Activated CD4-positive, alpha-beta T cell treated with anti-CD3 and anti-CD28 coated beads, Interleukin-2, amount 50 U/mL, for 4 hours (primary cell): ENCODE measurements around the gene C1orf115.
"Not testable (repeated sequence)": the region's sequence is repeated elsewhere in the genome, so short reads cannot be mapped to it uniquely, and the experiment has no call there.

ENCODE experiments used
- DNase-seq, 2 experiments: peaks; one replicate each; pipeline ENCODE4 v3.0.0-alpha.2; 2020

The C1orf115 gene

DNA sequence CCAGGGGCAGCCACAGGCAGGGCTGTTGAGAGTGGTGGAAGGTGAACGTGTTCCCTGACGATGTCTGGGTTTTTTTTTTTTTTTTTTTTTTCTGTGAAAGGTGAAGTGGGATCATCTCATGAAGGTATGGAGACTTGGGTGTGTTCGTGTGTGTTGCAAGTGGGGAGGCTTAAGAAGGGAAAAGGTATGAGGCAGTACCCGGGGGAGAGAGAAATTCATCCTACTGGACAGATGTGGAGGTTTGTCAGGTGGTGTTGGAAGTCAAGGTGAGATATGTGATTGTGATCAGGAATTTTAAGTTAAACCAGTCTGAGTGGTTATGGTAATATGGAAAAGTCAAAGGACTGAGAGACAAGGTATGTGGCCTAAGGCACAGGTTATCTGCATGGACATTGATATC, 5.3 kb downstream of the C1orf115 start:
- DNase-seq, result no peak

DNA sequence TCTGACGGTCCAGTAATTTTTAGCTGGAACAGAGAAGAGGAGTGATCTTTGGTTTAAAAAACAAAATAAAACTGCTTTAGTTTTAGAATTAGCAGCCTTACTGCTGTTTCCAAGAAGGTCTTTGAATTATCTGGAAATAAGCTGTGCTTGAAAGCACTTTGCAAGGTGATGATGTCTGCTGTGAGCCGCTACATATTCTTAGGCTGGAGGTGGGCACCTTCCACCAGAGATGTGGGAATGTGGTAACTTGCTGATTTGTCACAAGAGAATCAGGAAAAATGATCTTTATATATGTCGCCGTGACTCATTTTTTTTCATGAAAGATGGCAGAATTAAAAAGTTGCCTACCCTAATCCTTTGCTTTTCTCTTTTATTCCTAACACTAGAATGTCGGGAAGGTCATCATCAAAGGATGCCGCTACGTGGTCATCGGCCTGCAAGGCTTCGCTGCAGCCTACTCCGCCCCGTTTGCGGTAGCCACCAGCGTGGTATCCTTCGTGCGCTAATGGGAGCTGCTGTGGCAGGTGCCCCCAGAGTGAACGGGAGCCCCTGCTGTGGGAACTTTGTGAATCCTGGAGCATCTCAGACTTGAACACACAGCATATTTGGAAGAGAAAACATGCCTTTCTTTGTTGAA, 6.2 kb downstream of the C1orf115 start:
- DNase-seq, result no peak

DNA sequence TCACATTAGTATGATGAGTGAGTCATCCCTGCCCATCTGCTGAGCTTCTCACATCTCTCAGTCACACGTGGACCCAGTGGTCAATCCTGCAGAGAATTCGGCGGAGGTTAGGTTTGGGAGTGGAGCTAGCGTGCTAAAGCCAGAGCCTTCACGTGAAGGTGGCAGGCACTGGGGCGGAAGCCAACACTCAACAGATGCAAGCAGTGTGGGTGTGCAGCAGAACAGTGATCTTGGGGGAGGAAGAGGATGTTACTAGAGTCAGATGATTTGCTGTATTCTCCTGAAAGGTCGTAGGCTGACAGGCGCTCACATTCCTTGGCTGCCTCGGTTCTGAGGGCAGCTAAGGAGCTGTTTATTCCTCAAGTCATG, 6.7 kb downstream of the C1orf115 start:
- DNase-seq, result no peak

DNA sequence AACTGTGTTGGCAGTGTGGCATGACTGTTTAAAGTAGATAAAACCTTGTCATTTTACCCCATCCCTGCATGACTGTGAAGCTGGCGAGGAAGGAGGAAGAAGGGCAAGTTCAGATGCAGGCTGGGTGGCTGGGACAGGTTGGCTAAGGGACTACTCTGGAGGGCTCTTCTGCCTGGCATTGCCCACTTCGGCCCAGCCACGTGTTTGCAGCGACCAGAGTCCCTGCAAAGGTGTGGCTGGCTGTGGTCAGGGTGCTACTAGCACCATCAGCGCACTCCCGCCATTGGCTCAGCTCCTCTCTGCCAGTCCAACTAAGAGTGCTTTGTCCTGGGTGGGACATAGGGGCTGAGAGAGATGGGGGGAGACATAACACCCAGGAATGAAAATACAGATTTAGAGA, 7.2 kb downstream of the C1orf115 start:
- no peak for DNase-seq

DNA sequence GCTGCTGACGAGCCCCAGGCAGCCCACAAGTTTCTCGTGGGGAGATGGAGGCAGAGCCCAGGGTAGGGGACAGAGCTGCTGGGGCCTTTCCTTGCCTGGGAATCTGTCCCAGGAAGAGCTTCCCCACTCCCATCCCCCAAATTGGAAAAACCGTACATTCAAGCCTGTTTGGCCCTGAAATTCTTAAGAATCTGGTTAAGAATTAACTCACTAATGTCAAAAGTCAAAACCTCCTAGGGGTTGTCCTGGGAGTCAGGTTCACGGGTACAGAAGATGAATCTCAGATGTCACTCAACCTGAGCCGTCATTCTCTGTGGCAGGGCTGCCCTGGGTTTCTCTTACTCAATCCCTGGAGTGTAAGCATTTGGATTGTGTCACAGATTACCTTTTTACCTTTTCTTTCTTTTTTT, 8.4 kb downstream of the C1orf115 start:
- DNase-seq, result no peak

DNA sequence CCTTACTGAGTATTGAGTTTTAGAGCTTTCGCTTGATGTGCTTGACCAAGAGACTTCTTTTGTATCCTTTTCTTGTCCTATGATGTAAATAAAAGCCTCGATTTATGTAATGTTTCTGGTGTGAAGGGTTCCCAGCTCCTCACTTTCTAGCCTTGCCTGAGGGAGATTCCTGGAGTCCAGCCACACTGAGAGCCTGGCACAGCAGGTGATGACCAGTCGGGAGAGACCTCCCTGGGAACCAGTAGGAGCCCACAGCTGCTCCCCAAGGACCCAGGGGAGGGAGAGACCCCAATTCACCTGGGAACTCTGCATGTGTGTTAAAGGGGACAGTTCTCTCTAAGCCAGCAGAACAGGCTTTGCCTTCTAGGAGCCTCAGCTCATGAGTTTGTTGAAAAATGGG, 8.9 kb downstream of the C1orf115 start:
- no peak for DNase-seq

DNA sequence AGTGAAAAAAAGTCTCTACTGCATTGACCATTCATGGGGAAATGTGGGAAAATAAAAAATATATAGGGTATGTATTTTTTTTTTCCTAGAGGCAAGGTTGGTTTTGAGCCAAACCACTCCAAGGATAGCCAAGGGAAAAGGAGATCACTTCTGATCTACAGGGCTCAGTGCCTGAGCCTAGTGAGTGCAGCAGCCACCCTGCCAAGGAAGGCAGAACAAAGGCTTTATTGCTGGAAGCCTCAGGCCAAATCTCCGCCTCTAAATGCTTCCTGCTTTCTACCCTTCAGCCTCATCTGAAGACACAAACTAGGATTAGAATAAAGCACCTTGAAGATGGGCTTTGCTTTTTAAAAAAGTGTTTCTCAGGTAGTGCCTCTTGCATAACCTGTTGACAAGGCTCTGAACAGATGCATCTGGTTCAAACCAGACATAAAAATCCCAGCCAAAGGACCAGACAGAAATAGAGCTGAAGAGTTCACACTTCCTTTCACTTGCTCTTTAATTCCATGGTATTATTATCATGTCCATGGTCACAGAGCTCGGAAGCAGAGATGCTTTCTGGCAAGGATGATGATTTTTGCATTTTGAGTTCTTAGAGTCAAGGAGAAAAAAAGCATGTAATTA, 10.5 kb downstream of the C1orf115 start:
- DNase-seq, result no peak

DNA sequence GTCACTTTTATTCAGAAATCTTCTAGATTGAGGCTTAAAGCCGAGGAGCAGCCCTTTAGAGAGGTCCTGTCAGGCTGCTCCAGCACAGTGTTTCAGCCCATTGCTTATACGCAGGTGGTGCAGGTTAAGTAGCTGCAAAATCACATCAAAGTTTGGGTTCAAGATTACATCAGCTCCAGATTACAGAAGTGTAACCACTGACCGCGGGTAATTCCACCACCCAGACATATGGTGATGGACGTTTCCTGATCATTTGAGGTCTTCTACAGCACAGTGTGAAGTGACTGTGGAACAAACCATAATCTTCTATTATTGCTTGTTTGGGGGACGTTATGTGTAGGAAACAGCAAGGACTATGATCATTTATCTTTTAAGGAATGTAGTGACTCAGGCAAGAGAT, 11.8 kb downstream of the C1orf115 start:
- DNase-seq, result no peak

DNA sequence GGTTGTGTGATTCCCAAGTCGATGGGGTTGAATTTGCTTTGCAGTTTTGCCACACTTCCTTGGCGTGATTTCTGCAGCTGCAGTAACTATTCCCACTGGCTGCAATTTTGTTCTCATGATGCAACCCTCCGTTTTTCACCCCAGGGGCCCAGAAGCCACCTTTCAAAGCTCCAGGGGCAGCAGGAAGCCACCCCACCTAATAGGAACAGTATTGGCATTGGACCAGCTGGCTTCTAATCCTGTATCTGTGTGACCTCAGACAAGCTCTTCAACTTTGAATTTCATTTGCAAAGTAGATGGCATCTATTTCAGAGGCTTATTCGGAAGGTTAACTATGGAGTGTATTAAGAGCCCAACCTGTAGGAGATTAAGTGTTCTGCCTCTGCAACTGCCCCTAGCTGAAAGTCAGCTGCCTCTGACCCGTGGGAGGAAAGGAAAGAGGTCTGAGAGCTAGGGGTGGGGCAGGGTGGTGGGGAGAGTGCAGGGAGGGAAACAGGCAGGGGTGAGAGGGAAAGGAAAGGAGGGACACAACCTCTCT, 12.6 kb downstream of the C1orf115 start:
- DNase-seq, result no peak

DNA sequence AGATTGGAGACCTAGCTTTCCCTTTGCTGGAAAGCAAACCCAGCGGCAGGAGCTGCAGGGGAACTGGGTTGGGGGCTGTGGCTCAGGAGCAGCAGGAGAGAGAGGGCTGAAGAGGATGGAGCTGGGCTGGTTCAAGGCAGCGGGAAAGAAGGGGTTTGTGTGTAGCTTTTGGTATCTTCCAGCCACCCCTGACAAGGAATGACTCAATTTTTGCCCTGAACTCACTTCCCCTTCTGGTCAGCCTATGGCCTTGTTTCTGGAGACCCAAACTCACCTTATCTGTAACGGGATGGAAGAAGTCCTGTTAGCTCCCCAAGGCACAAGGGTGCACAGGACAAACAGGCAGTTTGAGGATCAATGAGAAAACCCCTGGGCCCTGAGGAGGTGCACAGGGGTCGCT, 13.1 kb downstream of the C1orf115 start:
- no peak for DNase-seq

DNA sequence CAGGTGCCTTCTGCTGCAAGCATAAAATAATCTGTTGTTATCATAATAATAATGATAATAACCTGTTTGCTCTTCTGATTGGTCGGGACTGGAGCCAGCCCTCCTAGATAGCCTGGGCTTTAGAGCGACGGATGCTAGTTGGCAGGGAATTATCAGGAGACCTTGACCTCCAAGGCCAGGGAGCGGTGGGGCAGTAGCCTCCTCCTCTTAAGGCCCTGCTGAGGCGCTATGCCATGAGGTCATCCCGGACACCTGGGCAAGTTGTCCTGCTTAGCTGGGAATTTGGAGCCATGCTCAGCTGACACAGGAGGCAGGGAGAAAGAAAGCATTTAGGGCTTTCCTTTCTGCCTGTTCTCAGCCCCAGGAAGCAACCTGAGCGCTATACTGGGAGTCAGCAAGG, 15.6 kb downstream of the C1orf115 start:
- DNase-seq, result no peak

DNA sequence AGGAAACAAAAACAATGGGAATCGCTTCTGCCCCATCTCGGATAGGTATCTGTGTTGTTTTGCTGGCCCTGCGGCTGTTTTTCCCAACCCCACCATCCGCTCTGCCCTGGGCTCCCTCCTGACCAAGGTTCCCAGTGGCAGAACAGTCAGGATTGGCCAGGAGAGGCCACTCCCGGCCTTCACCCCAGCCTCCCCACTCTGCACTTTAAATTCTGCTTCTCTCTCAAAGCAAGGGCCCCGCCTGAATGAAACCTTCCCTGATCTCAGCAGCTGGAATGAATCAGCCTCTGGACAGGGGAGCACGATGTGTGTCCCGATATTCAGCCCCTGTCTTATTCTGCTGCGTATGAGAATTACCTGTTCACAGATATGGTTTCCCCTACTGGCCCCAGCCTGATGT, 16.3 kb downstream of the C1orf115 start:
- DNase-seq, result no peak

DNA sequence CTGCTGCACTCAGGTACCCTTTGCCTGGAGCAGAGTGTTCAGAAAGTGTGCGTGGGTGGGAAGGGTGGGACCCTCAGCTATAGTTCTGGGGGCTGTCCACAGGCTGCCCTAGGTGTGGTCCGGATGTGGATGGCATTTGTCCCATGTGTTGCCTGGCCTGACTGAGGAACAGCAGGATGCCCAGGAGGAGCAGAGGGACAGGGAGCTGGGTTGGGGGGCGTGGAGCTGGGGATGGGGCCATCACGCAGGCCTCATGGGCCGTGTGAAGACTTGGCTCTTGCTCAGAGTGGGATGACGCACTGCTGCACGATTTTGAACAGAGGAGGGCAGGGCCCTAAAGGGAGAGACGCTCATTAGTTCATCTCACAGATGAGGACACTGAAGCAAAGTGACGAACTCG, 17.0 kb downstream of the C1orf115 start:
- no peak for DNase-seq

DNA sequence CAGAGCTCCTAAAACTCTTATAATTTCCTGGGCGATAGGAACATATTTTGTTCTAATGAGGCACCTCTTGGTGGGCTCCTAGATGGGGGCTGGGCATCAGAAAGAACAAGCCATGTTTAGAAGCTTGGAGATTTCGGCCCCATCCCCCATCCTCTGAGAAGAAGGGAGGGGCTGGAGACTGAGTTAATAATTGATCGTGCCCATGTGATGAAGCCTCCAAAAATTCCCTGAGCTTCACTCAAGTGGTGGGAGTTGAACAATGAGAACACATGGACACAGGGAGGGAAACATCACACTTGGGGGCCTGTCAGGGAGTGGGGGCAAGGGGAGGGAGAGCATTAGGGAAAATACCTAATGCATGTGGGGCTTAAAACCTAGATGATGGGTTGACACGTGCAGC, 18.1 kb downstream of the C1orf115 start:
- no peak for DNase-seq

DNA sequence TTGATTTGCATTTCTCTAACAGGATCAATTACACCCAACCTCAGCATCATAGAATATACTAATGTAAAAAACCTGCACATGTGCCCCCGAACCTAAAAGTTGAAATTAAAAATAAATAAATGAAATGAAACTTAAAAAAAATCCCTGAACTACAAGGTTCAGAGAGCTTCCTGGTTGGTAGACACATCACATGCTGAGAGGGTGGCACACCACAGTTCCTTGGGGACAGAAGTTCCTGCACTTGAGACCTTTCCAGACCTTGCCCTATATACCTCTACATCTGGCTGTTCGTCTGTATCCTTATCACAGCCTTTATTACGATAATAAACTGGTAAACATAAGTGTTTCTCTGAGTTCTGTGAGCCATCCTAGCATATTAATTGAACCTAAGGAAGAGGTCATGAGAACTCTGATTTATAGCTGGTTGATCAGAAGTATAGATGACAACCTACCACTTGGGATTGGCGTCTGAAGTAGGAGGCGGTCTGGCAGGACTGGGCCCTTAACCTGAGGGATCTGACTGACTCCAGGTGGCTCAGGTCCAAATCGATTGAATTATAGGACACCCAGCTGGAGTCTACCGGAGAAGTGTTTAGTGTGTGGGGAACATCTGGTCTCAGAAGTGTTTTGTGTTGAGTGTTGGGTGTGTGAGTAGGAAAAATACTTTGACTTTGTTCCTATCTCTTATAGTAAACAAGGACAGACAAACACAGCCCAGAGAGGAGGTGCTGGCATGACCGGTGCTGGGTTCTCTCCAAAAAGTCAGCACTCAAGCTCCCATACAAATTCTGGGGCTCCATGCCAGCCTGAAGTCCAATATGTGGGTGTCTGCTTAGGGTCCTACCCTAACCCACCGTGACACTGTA, 19.0 kb downstream of the C1orf115 start:
- no peak for DNase-seq

DNA sequence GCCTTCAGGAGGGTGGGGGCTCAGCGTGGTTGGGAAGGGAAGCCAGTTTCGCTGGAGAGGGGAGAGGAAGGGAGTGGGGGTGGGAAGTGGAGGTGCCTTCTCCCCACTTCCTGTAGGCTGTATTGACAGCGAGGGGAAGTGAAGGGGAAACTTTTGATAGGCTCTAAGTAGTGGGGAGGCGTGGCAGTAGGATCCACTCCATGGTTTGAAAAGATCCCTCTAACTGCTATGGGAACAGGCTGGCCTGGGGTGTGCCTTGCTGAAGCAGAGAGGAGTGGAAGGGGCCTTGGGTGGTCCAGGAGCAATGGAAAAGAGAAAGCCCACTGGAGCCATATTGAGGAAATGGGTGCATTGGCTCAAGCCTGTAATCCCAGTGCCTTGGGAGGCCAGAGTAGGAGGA, 20.2 kb downstream of the C1orf115 start:
- no peak for DNase-seq

DNA sequence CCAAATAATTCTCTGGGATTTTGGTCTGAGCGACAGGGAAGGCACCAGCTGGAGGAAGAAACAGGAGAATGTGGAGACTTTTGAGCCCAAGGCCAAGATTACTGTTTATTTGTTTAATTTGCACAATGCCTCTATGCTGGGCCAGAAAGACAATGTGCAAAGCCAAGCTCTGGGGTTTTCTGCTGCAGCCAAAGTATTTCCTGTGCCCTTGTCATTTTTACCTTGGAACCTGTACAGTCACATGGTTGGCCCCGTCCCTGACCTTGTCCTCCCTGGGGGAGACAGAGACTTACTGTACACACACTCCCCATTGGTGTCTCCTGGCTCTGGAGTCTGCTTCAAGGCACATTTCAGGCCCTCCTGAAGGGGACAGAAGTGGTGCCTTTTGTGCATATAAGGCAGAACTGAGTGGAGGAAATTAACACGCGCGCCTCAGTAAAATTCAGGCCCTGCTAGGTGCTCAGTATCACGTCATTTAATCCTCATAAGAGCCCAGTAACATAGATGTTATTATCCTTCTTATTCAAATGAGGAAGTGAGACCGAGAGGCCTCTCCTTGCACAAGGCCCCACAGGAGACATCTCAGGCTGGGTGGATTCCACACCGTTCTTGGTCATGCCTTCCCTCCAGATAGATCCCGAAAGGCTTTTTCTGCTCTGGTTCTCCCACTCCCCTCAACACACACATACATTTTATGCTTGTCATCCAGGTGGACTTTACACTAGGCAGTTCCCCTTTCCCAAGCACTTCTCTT, 21.1 kb downstream of the C1orf115 start:
- DNase-seq, result no peak

DNA sequence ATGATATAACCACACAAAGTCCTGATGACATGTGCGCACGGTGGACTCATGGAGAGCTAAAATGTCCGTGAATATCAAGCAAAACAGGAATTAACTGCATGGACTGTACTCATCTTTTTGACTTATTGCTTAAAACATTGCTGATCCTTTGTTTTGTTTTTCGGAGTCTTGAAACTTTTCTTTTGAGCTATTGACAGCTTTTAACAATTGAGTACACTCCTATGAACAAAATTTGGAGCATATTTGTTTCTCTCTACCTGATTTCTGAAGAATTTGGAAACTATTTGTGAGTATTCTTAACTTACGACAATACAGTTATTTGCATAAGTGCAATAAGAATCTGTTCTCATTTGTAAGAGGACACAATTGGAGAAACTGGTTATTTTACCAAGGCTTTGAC, 25.8 kb downstream of the C1orf115 start:
- not testable (repeated sequence) for DNase-seq

DNA sequence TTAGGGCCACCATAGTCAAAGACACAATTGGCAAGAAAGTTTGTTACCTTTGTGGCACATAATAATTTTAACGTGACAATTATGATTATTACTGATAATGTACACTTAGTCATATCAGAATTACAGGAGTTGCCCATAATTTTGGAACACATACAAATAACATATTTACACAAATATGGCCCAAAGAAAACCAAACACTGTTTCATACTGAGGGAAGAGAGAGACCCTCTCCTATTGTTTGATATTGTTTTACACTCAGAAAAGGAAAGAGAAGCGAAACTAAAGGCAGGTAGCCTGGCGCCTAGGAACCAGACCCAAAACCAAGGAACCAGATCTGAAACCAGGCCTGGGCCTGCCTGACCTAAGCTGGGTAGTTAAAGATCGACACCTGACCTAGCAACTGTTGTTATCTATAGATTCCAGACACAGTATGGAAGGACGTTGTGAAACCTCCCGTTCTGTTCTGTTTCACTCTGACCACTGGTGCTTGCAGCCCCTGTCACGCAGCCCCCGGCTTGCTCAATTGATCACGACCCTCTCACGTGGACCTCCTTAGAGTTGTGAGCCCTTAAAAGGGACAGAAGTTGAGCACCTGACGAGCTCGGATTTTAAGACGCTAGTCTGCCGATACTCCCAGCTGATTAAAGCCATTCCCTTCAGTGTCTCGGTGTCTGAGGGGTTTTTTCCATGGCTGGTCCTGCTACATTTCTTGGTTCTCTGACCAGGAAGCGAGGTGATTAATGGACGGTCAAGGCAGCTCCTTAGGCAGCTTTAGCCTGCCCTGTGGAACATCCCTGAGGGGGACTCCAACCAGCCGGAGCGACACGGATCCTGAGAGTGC, 27.9 kb downstream of the C1orf115 start:
- DNase-seq, result no peak

DNA sequence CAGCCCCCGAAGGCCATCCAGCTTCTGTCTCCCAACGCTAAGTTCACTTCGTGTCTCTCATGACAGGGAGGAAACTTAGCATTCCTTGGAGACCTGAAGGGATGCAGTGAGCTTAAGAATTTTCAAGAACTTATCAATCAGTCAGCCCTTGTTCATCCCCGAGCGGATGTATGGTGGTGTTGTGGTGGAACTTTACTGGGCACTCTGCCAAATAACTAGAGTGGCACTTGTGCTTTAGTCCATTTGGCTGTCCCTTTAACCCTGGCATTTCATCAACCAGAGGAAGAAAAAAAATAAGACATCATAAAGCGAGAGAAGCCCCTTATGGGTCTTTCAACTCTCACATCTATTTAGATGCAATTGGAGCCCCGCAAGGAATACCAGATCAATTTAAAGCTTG, 31.1 kb downstream of the C1orf115 start:
- DNase-seq, result not testable (repeated sequence)

DNA sequence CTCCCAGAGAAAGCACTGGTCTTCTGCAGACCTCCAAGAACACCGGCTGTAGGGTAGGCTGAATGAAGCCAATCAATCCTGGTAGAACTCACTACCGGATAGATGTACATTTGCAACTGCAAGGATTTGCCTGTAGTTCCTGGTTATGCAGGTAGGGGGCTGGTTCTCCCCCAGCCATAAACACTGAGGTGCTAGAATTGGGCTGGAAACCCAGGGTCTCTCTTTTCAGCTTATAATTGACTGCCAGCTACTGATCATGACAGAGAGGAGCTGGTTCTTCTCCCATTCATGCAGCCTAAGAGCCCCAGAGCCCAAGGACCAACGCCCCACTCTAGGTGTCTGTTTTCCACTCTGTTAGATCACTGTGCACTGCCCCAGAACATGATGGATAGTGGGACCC, 36.5 kb downstream of the C1orf115 start:
- DNase-seq, result no peak

DNA sequence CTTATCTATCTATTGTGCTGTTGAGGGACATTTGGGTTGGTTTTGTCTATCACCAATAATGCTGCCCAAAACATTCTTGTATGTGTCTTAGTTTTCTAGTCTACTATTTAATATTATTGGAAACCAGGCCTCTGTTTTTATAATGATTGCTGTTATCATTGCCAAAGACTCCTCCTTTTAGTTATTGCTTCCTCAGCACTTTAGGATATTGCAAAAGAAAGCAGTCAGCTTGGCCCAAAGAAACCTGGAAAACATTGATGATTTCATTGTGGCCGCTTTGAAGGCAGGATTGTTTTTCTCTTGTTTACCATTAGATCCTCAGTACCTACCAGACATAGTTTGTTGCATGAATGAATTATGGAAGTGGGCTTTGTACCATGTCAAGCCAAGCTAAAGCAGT, 37.4 kb downstream of the C1orf115 start:
- DNase-seq, result no peak
